K562 treated with DMSO at 1 percent for 24 hours (cell line): Measurements from ENCODE around the gene TP53. TPM values are rescaled to one million over a fixed set of nuclear protein-coding genes. Genes with fewer than 3 reads are reported as not detected.

ENCODE experiments used
- total RNA-seq: library from RNA; unstranded; fragments of 300-600 nt; gene quantifications from 2 replicates; pipeline ENCODE4 v1.2.3, GENCODE V29; 2022; ENCODE audit warnings: low read depth; ENCODE audit not compliant: insufficient read depth

Gene TP53
- total RNA-seq, result 4.8 and 6.3 TPM in 2 replicates

GRCh38 chr17:7687072-7687907, at the start of gene TP53:
Gene TP53 (minus strand): TSS chr17:7687490. CDS start chr17:7676594, 10,896 bp downstream.

GRCh38 chr17:7716901-7717755, 29.8 kb upstream of the TP53 start, which contains the start of gene DNAH2:
Gene DNAH2 (plus strand): TSS chr17:7717744. CDS start chr17:7719735, 1,991 bp downstream.

GRCh38 chr17:7704601-7705268, 17.4 kb upstream of the TP53 start, which contains the start of gene EFNB3:
Gene EFNB3 (plus strand): TSS chr17:7705202. CDS start chr17:7705599, 397 bp downstream.

GRCh38 chr17:7687908-7688807, 868 bp upstream of the TP53 start, which contains the start of gene WRAP53:
Gene WRAP53 (plus strand): TSS chr17:7688477. CDS start chr17:7688649, 172 bp downstream.

GRCh38 chr17:7650509-7651096, 36.7 kb downstream of the TP53 start, which contains the start of gene ATP1B2:
Gene ATP1B2 (plus strand): TSS chr17:7650926. CDS start chr17:7651519, 593 bp downstream.

GRCh38 chr17:7629939-7630571, 57.2 kb downstream of the TP53 start, which contains the start of gene SHBG:
Gene SHBG (plus strand): TSS chr17:7630135. CDS start chr17:7630173, 38 bp downstream.

GRCh38 chr17:7627250-7628121, 59.8 kb downstream of the TP53 start, which contains the start of gene SAT2:
Gene SAT2 (minus strand): TSS chr17:7627821. CDS start chr17:7627635, 186 bp downstream.

Other genes starting within 250 kb of the TP53 start
- gene FGF11, start 248.0 kb downstream of the TP53 start, total RNA-seq, result 6.3 and 7.5 TPM in 2 replicates
- 12.6 and 14.0 TPM in 2 replicates for gene CHRNB1, start 242.4 kb downstream of the TP53 start, total RNA-seq
- gene ZBTB4, start 207.9 kb downstream of the TP53 start, total RNA-seq, result 5.5 and 5.6 TPM in 2 replicates
- not detected in 2 replicates for gene SLC35G6, start 206.0 kb downstream of the TP53 start, total RNA-seq
- gene POLR2A, start 203.1 kb downstream of the TP53 start, total RNA-seq, result 81.8 and 97.0 TPM in 2 replicates
- gene TNFSF12, start 138.4 kb downstream of the TP53 start, total RNA-seq, result 0.58 and 1.4 TPM in 2 replicates
- 1.5 and 2.0 TPM in 2 replicates for gene TNFSF13, start 128.7 kb downstream of the TP53 start, total RNA-seq
- 42.9 and 47.5 TPM in 2 replicates for gene SENP3, start 125.6 kb downstream of the TP53 start, total RNA-seq
- gene CD68, start 107.9 kb downstream of the TP53 start, total RNA-seq, result 31.3 and 38.5 TPM in 2 replicates
- 81.0 and 84.2 TPM in 2 replicates for gene MPDU1, start 103.6 kb downstream of the TP53 start, total RNA-seq
- gene SOX15, start 97.4 kb downstream of the TP53 start, total RNA-seq, result 3.9 and 4.4 TPM in 2 replicates
- 71.8 and 73.7 TPM in 2 replicates for gene FXR2, start 72.6 kb downstream of the TP53 start, total RNA-seq
- gene SAT2, start 59.7 kb downstream of the TP53 start, total RNA-seq, result 62.8 TPM in 2 replicates
- gene SHBG, start 57.4 kb downstream of the TP53 start, total RNA-seq, result 0.68 and 0.93 TPM in 2 replicates
- gene ATP1B2, start 36.6 kb downstream of the TP53 start, total RNA-seq, result 4.5 and 5.6 TPM in 2 replicates
- 47.2 and 47.5 TPM in 2 replicates for gene WRAP53, start 987 bp upstream of the TP53 start, total RNA-seq
- 0.10 TPM in 1 of 2 replicates, not detected in the other for gene EFNB3, start 17.7 kb upstream of the TP53 start, total RNA-seq
- gene DNAH2, start 30.3 kb upstream of the TP53 start, total RNA-seq, result not detected in 2 replicates
- 19.1 and 19.4 TPM in 2 replicates for gene KDM6B, start 146.7 kb upstream of the TP53 start, total RNA-seq
- gene TMEM88, start 167.6 kb upstream of the TP53 start, total RNA-seq, result 1.3 and 2.9 TPM in 2 replicates
- gene NAA38, start 170.1 kb upstream of the TP53 start, total RNA-seq, result 70.7 and 80.3 TPM in 2 replicates
- gene CYB5D1, start 170.5 kb upstream of the TP53 start, total RNA-seq, result 3.3 and 3.6 TPM in 2 replicates
- gene CHD3, start 201.3 kb upstream of the TP53 start, total RNA-seq, result 19.2 and 22.7 TPM in 2 replicates
- 0.98 and 1.1 TPM in 2 replicates for gene RNF227, start 228.8 kb upstream of the TP53 start, total RNA-seq
- 0.58 and 1.4 TPM in 2 replicates for gene KCNAB3, start 242.4 kb upstream of the TP53 start, total RNA-seq
- 153 and 165 TPM in 2 replicates for gene TRAPPC1, start 244.5 kb upstream of the TP53 start, total RNA-seq
- gene CNTROB, start 244.7 kb upstream of the TP53 start, total RNA-seq, result 27.7 and 32.9 TPM in 2 replicates